MCF 10A (cell line): ENCODE results near the gene SF3B2. TPM values are rescaled to one million over a fixed set of nuclear protein-coding genes. Genes with fewer than 3 reads are reported as not detected.
"Not testable (repeated sequence)": the region's sequence is repeated elsewhere in the genome, so short reads cannot be mapped to it uniquely, and the experiment has no call there.

Source experiments
- BruUV-seq: library from RNA; stranded (reverse); fragments of 400-500 nt; replicated peaks from 2 replicates; lab custom pipeline; 2021; lab: Mats Ljungman, UMichigan
- CTCF ChIA-PET: fragments of 300-600 bp; sonication (Branson Sonifier 250); formaldehyde crosslinking; extraction: SDS; loops from one replicate; lab custom pipeline; 2021; ENCODE audit warnings: antibody characterized with exemption, inconsistent platforms; lab: Yijun Ruan, JAX
- POLR2A ChIA-PET: fragments of 300-600, 350-650 bp; sonication (Branson Sonifier 250); formaldehyde crosslinking; extraction: SDS; loops from one replicate; lab custom pipeline; 2020; ENCODE audit warnings: antibody characterized with exemption, inconsistent platforms; lab: Yijun Ruan, JAX
- DNase-seq: peaks from one replicate; pipeline ENCODE4 v3.0.0-alpha.2; 2018; ENCODE audit not compliant: unreplicated experiment
- H3K27ac Mint-ChIP-seq: one replicate; pipeline ENCODE4 v1.8.0; 2022; ENCODE audit warnings: mild to moderate bottlenecking, low read depth, mixed read lengths; ENCODE audit not compliant: unreplicated experiment
- H3K27me3 Mint-ChIP-seq: one replicate; pipeline ENCODE4 v1.8.0; 2022; ENCODE audit warnings: mixed read lengths; ENCODE audit not compliant: insufficient read depth, unreplicated experiment
- H3K36me3 Mint-ChIP-seq: one replicate; pipeline ENCODE4 v1.8.0; 2022; ENCODE audit warnings: mild to moderate bottlenecking, moderate library complexity, mixed read lengths; ENCODE audit not compliant: insufficient read depth, unreplicated experiment
- H3K4me1 Mint-ChIP-seq: one replicate; pipeline ENCODE4 v1.8.0; 2022; ENCODE audit warnings: mixed read lengths; ENCODE audit not compliant: insufficient read depth, unreplicated experiment
- H3K4me3 Mint-ChIP-seq: one replicate; pipeline ENCODE4 v1.8.0; 2022; ENCODE audit warnings: mild to moderate bottlenecking, moderate library complexity, mixed read lengths; ENCODE audit not compliant: unreplicated experiment
- H3K9me3 Mint-ChIP-seq: one replicate; pipeline ENCODE4 v1.8.0; 2022; ENCODE audit warnings: mixed read lengths; ENCODE audit not compliant: unreplicated experiment
- CTCF ChIP-seq: fragments of 200-600 bp; IDR thresholded peaks from one replicate; pipeline ENCODE4 v1.8.0; 2022; ENCODE audit warnings: antibody characterized with exemption, mild to moderate bottlenecking; ENCODE audit not compliant: unreplicated experiment
- intact Hi-C: fragments of 100-400 bp; cut with micrococcal nuclease; formaldehyde crosslinking; loops from 2 replicates; pipeline ENCODE4 v1.14.1; 2022
- total RNA-seq: library from RNA; stranded (reverse); gene quantifications from 2 replicates; pipeline ENCODE4 v1.2.3, GENCODE V29; 2022

The SF3B2 gene
- total RNA-seq, 1 experiment from 2014 or later: 241 TPM

- no peaks in the 10 kb centered on the region for H3K9me3 Mint-ChIP-seq
- DNase-seq: peak; percentile 58
- peak; percentile 94 for TF ChIP-seq CTCF
- ChIA-PET CTCF (interaction anchor here (0.6 to 2.6 kb wide), 43 partner anchors 9 to 921 kb away, joined by 3 to 31 read pairs (median 4); partner anchors contain the start of genes BANF1, CST6, EIF1AD and FIBP), POLR2A (interaction anchor here (0.6 to 2.6 kb wide), 6 partner anchors 10 to 70 kb away, joined by 3 to 20 read pairs (median 5); partner anchors contain the start of genes BANF1, CST6, EIF1AD and SF3B2)
- peak overlapping the region; percentile 21 for H3K4me3 Mint-ChIP-seq
- peaks cover 6% of the 10 kb centered on the region for H3K4me1 Mint-ChIP-seq
- H3K36me3 Mint-ChIP-seq: peaks cover 5% of the 10 kb centered on the region
- no peak overlapping the region for H3K27ac Mint-ChIP-seq
- no peaks in the 10 kb centered on the region for H3K27me3 Mint-ChIP-seq
- intact Hi-C loops: loop anchor here (1.0 kb wide), 1 partner anchor 33 kb away; no protein-coding TSS in a partner anchor
- BruUV-seq: no TSS peak
Observed at GRCh38 chr11:66022401-66023185, 29.6 kb upstream of the SF3B2 start.

- H3K27me3 Mint-ChIP-seq, H3K27ac Mint-ChIP-seq, DNase-seq, H3K9me3 Mint-ChIP-seq, BruUV-seq, H3K4me1 Mint-ChIP-seq, H3K4me3 Mint-ChIP-seq, H3K36me3 Mint-ChIP-seq, intact Hi-C loops: not testable (repeated sequence)
- CTCF ChIA-PET: interaction anchor here (0.6 to 2.6 kb wide), 25 partner anchors 10 to 920 kb away, joined by 3 to 31 read pairs (median 5); partner anchors contain the start of genes BANF1, CST6, EIF1AD and FIBP
- POLR2A ChIA-PET: interaction anchor here (1.0 to 2.6 kb wide), 2 partner anchors 10 to 21 kb away, joined by 3 to 20 read pairs; partner anchors contain the start of genes BANF1 and EIF1AD
Observed at GRCh38 chr11:66023186-66023440, 29.1 kb upstream of the SF3B2 start.

- no peak within 1 kb of the TSS for H3K27ac Mint-ChIP-seq
- ChIA-PET CTCF (interaction anchor here (0.8 to 2.0 kb wide), 4 partner anchors 19 to 255 kb away, joined by 3 to 10 read pairs (median 3); no protein-coding TSS in a partner anchor), POLR2A (interaction anchor here (0.6 kb wide), 1 partner anchor 154 kb away, joined by 3 read pairs; no protein-coding TSS in a partner anchor)
- no peak within 1 kb of the TSS for H3K4me3 Mint-ChIP-seq
- peaks cover 5% of the 10 kb centered on the region for H3K36me3 Mint-ChIP-seq
- TF ChIP-seq CTCF: no peak
- peaks cover 6% of the 10 kb centered on the region for H3K4me1 Mint-ChIP-seq
- no peak for DNase-seq
- no peaks in the 10 kb centered on the region for H3K27me3 Mint-ChIP-seq
- intact Hi-C loops: no loop called here
- no TSS peak for BruUV-seq
- H3K9me3 Mint-ChIP-seq: no peaks in the 10 kb centered on the region
Observed at GRCh38 chr11:66026017-66026529, 26.1 kb upstream of the SF3B2 start, which contains the start of gene CATSPER1. Gene CATSPER1, minus strand, starts transcription at chr11:66026479. Its CDS starts 100 bp downstream, at chr11:66026379.

GRCh38 chr11:66032957-66033735 is 19.0 kb upstream of the SF3B2 start:
- no TSS peak for BruUV-seq
- H3K9me3 Mint-ChIP-seq: no peaks in the 10 kb centered on the region
- H3K4me3 Mint-ChIP-seq: no peak overlapping the region
- no peak for DNase-seq
- peaks cover 17% of the 10 kb centered on the region for H3K27me3 Mint-ChIP-seq
- no peaks in the 10 kb centered on the region for H3K4me1 Mint-ChIP-seq
- no peak overlapping the region for H3K27ac Mint-ChIP-seq
- intact Hi-C loops: no loop called here
- H3K36me3 Mint-ChIP-seq: no peaks in the 10 kb centered on the region
- POLR2A ChIA-PET: no interaction called here
- TF ChIP-seq CTCF: no peak
- CTCF ChIA-PET: interaction anchor here (2.4 kb wide), 1 partner anchor 35 kb away, joined by 7 read pairs; no protein-coding TSS in a partner anchor
